HPDE6-E6E7 (cell line): ENCODE results near the gene EIF4E.
"Not testable (repeated sequence)": the region's sequence is repeated elsewhere in the genome, so short reads cannot be mapped to it uniquely, and the experiment has no call there.

ENCODE experiments used
- DNase-seq: peaks from one replicate; pipeline ENCODE4 v3.0.0; 2011; ENCODE audit warnings: missing footprints; ENCODE audit errors: extremely low spot score

The EIF4E gene

GRCh38 chr4:98932539-98932938 is 3.6 kb upstream of the EIF4E start:
- DNase-seq: no peak

GRCh38 chr4:98930311-98930865 is 1.5 kb upstream of the EIF4E start:
- DNase-seq: no peak

GRCh38 chr4:98929341-98930267 is 671 bp upstream of the EIF4E start:
- DNase-seq: peak; percentile 82

GRCh38 chr4:98928131-98928504 is 815 bp downstream of the EIF4E start:
- peak; percentile 57 for DNase-seq

GRCh38 chr4:98926257-98926656 is 2.7 kb downstream of the EIF4E start:
- not testable (repeated sequence) for DNase-seq

- no peak for DNase-seq
Observed at GRCh38 chr4:98921292-98921691, 7.6 kb downstream of the EIF4E start.

GRCh38 chr4:98919996-98920395 is 8.9 kb downstream of the EIF4E start:
- no peak for DNase-seq

- DNase-seq: not testable (repeated sequence)
Observed at GRCh38 chr4:98910728-98911127, 18.2 kb downstream of the EIF4E start.

GRCh38 chr4:98909646-98910401 is 19.1 kb downstream of the EIF4E start:
- no peak for DNase-seq

- DNase-seq: no peak
Observed at GRCh38 chr4:98908703-98909262, 20.1 kb downstream of the EIF4E start.

- DNase-seq: peak; percentile 45
Observed at GRCh38 chr4:98908182-98908581, 20.8 kb downstream of the EIF4E start.

GRCh38 chr4:98905839-98906238 is 23.1 kb downstream of the EIF4E start:
- DNase-seq: no peak

GRCh38 chr4:98905297-98905696 is 23.6 kb downstream of the EIF4E start:
- no peak for DNase-seq

- DNase-seq: no peak
Observed at GRCh38 chr4:98903963-98904362, 25.0 kb downstream of the EIF4E start.

GRCh38 chr4:98903561-98903960 is 25.4 kb downstream of the EIF4E start:
- DNase-seq: no peak

GRCh38 chr4:98899277-98899676 is 29.7 kb downstream of the EIF4E start:
- no peak for DNase-seq

- DNase-seq: no peak
Observed at GRCh38 chr4:98891478-98892337, 37.2 kb downstream of the EIF4E start.

- no peak for DNase-seq
Observed at GRCh38 chr4:98890702-98891455, 38.1 kb downstream of the EIF4E start.

GRCh38 chr4:98887145-98887544 is 41.8 kb downstream of the EIF4E start:
- no peak for DNase-seq

- not testable (repeated sequence) for DNase-seq
Observed at GRCh38 chr4:98886382-98886781, 42.6 kb downstream of the EIF4E start.
